ENCODE data around the gene IRF2BP1. TPM values are rescaled to one million over a fixed set of nuclear protein-coding genes. Genes with fewer than 3 reads are reported as not detected.

IRF2BP1 gene
- total RNA-seq, 1 donor from 2014 or later, result 33.8 TPM

GRCh38 chr19:45895519-45895972, 9.6 kb upstream of the IRF2BP1 start:
- peaks cover 27% of the 10 kb centered on the region for H3K36me3 Mint-ChIP-seq
- peaks cover under 1% of the 10 kb centered on the region for H3K4me1 Mint-ChIP-seq
- DNase-seq (ENCODE audit: low spot score in 2 of 2, unreplicated experiment in 2 of 2), result no peak
- no peak overlapping the region for H3K27ac Mint-ChIP-seq
- no peaks in the 10 kb centered on the region for H3K9me3 Mint-ChIP-seq
- H3K4me3 Mint-ChIP-seq, result no peak overlapping the region
- peaks cover 6% of the 10 kb centered on the region for H3K27me3 Mint-ChIP-seq (ENCODE audit: low read depth)
- no peak for TF ChIP-seq CTCF (IDR thresholded peaks at IDR 0.05; ENCODE audit: unreplicated experiment)

GRCh38 chr19:45890877-45891276, 4.9 kb upstream of the IRF2BP1 start:
- no peak for TF ChIP-seq CTCF (IDR thresholded peaks at IDR 0.05; ENCODE audit: unreplicated experiment)
- Mint-ChIP-seq H3K36me3 (peaks cover 13% of the 10 kb centered on the region), H3K9me3 (no peaks in the 10 kb centered on the region), H3K4me1 (peaks cover 5% of the 10 kb centered on the region), H3K27me3 (ENCODE audit: low read depth) (no peaks in the 10 kb centered on the region), H3K27ac (no peak overlapping the region), H3K4me3 (no peak overlapping the region)
- DNase-seq (ENCODE audit: low spot score in 2 of 2, unreplicated experiment in 2 of 2), result no peak

GRCh38 chr19:45889210-45889885, 3.4 kb upstream of the IRF2BP1 start:
- Mint-ChIP-seq H3K4me1 (peaks cover 5% of the 10 kb centered on the region), H3K9me3 (no peaks in the 10 kb centered on the region), H3K36me3 (peaks cover 4% of the 10 kb centered on the region), H3K4me3 (no peak overlapping the region), H3K27ac (no peak overlapping the region), H3K27me3 (ENCODE audit: low read depth) (no peaks in the 10 kb centered on the region)
- DNase-seq (ENCODE audit: low spot score in 2 of 2, unreplicated experiment in 2 of 2), result no peak
- TF ChIP-seq CTCF (IDR thresholded peaks at IDR 0.05; ENCODE audit: unreplicated experiment), result no peak

GRCh38 chr19:45887200-45887710, 1.3 kb upstream of the IRF2BP1 start:
- Mint-ChIP-seq H3K4me3 (peak overlapping the region; percentile 96), H3K27ac (peak overlapping the region; percentile 99), H3K4me1 (peaks cover 18% of the 10 kb centered on the region), H3K27me3 (ENCODE audit: low read depth) (no peaks in the 10 kb centered on the region), H3K9me3 (no peaks in the 10 kb centered on the region), H3K36me3 (peaks cover 7% of the 10 kb centered on the region)
- no peak for DNase-seq (ENCODE audit: low spot score in 2 of 2, unreplicated experiment in 2 of 2)
- no peak for TF ChIP-seq CTCF (IDR thresholded peaks at IDR 0.05; ENCODE audit: unreplicated experiment)

- Mint-ChIP-seq H3K4me1 (peaks cover 22% of the 10 kb centered on the region), H3K27me3 (ENCODE audit: low read depth) (no peaks in the 10 kb centered on the region), H3K9me3 (no peaks in the 10 kb centered on the region), H3K4me3 (peak overlapping the region; percentile 96), H3K27ac (peak overlapping the region; percentile 99), H3K36me3 (peaks cover 7% of the 10 kb centered on the region)
- peak; percentile 79 to 88 for DNase-seq (ENCODE audit: low spot score in 2 of 2, unreplicated experiment in 2 of 2)
- no peak for TF ChIP-seq CTCF (IDR thresholded peaks at IDR 0.05; ENCODE audit: unreplicated experiment)
These were observed 672 bp upstream of the IRF2BP1 start for GRCh38 chr19:45886427-45887199.
